Stimulated activated CD8-positive, alpha-beta memory T cell treated with anti-CD3 and anti-CD28 coated beads, Interleukin-7, amount 100 ng/mL, for 24 hours (primary cell): Measurements from ENCODE around the gene CLRN3.

Experiments used
- DNase-seq: peaks from one replicate; pipeline ENCODE4 v3.0.0-alpha.2; 2020; ENCODE audit warnings: low read depth

CLRN3 gene

GRCh38 chr10:127892743-127893142 is at the start of gene CLRN3:
Gene CLRN3, minus strand, starts transcription at chr10:127892941. Its CDS starts 157 bp downstream, at chr10:127892784.
- DNase-seq, result no peak

GRCh38 chr10:127940866-127941640 is 48.3 kb upstream of the CLRN3 start:
- DNase-seq, result no peak

GRCh38 chr10:127939786-127940330 is 47.1 kb upstream of the CLRN3 start:
- DNase-seq, result no peak

GRCh38 chr10:127937915-127938463 is 45.2 kb upstream of the CLRN3 start:
- no peak for DNase-seq

- DNase-seq, result no peak
Measured at GRCh38 chr10:127937069-127937468, 44.3 kb upstream of the CLRN3 start.

GRCh38 chr10:127935071-127935561 is 42.4 kb upstream of the CLRN3 start:
- DNase-seq, result no peak

- DNase-seq, result no peak
Measured at GRCh38 chr10:127934383-127934782, 41.6 kb upstream of the CLRN3 start.

- DNase-seq, result no peak
Measured at GRCh38 chr10:127933271-127933670, 40.5 kb upstream of the CLRN3 start.

- no peak for DNase-seq
Measured at GRCh38 chr10:127932521-127933270, 40.0 kb upstream of the CLRN3 start.

- DNase-seq, result no peak
Measured at GRCh38 chr10:127928021-127928806, 35.5 kb upstream of the CLRN3 start.

- DNase-seq, result no peak
Measured at GRCh38 chr10:127926455-127926854, 33.7 kb upstream of the CLRN3 start.

GRCh38 chr10:127925471-127926207 is 32.9 kb upstream of the CLRN3 start:
- no peak for DNase-seq

GRCh38 chr10:127923646-127924045 is 30.9 kb upstream of the CLRN3 start:
- DNase-seq, result no peak

GRCh38 chr10:127922675-127923366 is 30.1 kb upstream of the CLRN3 start:
- DNase-seq, result no peak

GRCh38 chr10:127922206-127922605 is 29.5 kb upstream of the CLRN3 start:
- no peak for DNase-seq

- DNase-seq, result no peak
Measured at GRCh38 chr10:127921753-127922145, 29.0 kb upstream of the CLRN3 start.

GRCh38 chr10:127921075-127921752 is 28.5 kb upstream of the CLRN3 start:
- no peak for DNase-seq

- no peak for DNase-seq
Measured at GRCh38 chr10:127920306-127921074, 27.7 kb upstream of the CLRN3 start.
